ENCODE measurements around the gene CPAMD8.
"Not testable (repeated sequence)": the region's sequence is repeated elsewhere in the genome, so short reads cannot be mapped to it uniquely, and the experiment has no call there.

CPAMD8 gene

DNA sequence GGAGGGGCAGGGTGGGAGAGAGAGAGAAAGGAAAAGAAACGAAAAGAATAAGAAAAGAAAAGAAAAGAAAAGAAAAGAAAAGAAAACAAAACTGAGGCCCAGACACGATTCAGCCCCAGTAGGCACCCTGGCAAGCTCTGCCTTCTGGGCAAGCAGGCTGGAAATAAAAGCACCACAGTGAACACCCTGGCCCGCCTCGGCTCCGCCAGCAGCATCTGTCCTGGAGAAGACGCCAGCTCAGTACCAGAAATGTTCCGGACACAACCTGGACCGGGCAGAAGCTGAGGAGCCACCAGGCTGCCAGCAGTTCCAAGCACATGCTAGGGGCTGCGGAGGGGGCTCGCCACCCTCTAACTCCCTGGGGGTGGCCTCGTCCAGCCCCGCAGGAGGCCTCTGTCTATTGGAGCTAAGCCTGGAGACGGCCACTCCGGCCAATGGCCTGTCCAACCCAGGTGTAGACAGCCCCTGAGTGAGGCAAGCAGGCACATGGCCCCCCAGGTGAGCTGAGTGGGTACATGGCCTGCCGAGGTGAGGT, 11.4 kb upstream of the CPAMD8 start:
- DNase-seq: no peak

DNA sequence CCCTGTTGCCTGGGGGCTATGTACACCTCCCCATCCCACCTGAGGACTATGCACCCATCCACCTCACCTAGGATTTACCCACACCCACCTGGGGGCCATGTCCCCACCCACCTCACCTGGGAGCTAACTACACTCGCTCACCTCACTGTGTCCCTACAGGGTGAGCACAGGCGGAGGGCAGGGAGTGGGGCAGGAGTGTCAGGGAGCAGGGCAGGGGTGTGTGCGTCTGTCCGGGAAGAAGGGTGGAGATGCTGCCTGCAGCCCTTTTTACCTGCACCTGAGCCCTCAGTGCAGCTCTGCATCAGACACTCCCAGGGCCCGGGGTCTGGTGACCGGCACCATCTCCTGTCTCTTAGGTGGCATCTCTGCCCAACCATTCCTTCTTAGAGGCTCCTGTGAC, 10.6 kb upstream of the CPAMD8 start:
- no peak for DNase-seq

- no peak for DNase-seq
Observed at GRCh38 chr19:17036640-17037039, 10.0 kb upstream of the CPAMD8 start.

DNA sequence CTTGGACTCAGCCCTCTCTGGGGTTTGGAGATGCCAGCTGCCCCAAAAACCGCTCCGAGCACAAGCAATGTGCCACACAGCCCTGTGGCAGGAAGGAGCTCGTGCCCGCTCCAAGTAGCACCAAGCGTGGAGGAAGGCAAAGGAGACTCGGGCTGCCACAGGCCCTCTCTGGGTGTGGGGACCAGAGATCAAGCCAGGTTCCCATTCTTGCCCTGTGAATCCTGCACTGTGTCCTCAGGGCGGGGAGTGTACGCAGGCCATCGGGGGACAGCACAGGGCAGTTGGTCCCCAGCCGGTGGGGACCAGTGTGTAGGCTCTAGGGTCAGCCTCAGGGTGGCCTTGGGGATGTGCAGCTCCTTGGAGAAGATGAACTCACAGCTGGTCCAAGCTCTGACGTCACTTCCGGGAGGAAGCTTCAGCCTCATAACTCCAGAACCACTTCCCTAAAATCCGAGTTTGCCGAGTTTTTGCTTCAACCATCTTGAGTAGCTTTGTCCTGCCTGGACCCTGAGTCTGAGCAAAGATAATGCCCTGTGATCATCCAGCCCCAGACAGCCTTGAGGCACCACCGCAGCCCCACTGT, 9.3 kb upstream of the CPAMD8 start:
- DNase-seq: no peak

- DNase-seq: no peak
Observed at GRCh38 chr19:17031741-17032140, 5.1 kb upstream of the CPAMD8 start.

DNA sequence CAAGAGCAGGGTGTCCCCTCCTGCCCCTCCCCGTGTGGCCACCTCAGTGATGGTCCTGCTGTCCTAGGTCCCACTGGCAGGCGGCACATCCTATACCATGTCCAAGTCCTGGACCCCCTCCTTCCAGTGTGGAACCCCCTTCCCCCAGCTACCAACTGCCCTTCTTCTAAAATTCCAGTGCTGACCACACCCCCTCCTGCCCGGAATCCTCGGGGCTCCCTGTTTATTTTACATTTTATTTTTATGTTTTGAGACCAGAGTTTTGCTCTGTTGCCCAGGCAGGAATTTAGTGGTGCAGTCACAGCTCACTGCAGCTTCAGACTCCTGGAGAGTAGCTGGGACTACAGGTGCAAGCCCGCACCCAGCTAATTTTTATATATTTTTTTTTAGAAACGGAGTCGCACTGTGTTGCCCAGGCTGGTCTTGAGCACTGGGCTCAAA, 945 bp upstream of the CPAMD8 start:
- no peak for DNase-seq

DNA sequence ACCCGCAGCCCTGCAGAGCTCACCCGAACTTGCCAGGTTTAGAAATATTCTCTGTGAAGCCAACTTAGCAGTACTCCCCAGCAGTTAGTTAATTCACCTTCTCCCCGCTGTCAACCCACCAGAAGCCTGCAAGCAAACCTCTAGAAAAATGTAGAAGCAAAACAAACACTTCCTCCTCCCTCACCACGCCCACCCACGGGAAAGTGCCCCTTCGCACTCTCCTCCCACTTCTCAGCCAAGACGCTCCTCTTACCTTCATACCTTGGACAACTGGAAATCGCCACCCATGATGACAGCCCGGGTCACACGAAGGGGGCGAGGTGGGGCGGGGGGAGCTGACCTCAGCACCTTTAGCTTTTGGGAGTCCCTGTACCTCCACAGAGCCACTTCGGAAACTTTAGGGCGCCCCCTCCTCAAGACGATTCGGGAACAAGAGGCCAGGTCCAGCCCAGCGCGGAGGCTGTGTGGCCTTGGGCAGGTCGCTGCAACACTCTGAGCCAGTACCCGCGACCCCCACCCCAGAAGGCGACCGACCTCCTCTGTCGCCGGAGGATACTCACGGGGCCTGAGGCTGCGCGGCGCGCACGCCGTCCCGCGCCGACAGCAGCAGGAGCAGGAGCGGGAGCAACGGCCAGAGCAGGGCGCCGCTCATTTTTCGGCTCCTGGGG, 485 bp downstream of the CPAMD8 start:
- no peak for DNase-seq

DNA sequence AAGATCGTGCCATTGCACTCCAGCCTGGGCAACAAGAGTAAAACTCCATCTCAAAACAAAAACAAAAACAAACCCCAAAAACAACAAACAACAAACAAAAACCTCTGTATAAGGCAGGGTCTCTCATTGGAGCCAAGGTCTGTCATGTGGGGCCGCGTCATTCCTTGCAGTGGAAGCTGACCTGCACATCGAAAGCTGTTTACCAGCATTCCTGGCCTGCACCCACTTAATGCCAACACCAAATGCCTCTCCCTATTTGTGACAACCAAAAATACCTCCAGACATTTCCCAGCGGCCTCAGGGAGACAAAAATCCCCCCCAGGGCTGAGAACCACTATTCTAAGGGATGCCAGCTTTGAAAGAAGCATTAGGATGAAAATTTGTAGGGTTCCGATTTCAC, 1.2 kb downstream of the CPAMD8 start:
- DNase-seq: no peak

- DNase-seq: not testable (repeated sequence)
Observed at GRCh38 chr19:17024941-17025340, 1.7 kb downstream of the CPAMD8 start.

DNA sequence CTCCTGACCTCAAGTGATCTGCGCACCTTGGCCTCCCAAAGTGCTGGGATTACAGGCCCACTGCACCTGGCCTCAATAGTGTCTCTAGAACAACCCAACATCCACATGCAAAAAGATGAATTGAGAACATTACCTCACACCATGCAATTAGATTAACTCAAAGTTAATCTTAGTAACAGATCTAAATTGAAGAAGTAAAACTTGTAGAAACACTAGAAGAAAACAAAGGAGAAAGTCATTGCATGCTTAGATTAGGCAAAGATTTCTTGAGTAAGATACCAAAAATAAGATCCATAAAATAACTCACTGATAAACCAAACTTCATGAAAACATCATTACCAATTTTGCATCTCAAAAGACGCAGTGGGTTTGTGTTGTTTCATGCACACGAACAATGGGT, 2.8 kb downstream of the CPAMD8 start:
- DNase-seq: no peak

- DNase-seq: no peak
Observed at GRCh38 chr19:17022738-17023137, 3.9 kb downstream of the CPAMD8 start.

DNA sequence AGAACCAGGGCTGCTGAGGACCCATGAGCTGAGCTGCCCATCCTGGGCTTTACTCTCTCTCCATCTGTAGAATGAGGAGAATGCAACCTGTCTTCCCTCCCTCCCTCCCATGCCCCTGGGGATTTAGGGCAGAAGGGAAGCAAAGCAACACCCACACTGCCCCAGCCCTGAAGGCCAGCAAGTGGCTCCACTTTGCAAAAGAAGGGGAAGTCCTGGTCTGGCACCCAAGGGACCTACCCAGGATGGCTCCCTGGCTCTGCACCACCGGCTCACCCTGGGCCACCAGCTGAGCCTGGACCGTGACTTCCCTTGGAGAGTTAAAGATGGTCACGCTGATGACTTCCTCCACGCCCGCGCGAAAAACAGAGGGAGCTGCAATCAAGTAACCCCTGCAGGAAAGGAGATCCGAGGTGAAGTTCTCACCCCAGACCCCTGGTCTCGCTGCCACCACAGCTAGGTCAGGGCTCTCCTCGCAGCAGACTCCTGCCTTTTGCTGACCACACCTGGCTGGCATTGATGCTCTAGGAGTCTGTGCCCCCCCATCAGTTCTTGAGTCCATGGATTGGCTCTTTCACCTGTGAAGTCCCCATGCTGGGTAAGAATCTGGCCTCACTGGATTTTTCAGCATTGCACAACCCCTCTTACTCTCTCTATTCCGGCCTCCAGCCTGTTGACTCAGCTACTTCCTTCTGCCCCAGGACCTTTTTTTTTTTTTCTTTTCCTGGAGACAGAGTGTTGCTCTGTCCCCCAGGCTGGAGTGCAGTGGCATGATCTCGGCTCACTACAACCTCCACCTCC, 4.6 kb downstream of the CPAMD8 start:
- DNase-seq: no peak

DNA sequence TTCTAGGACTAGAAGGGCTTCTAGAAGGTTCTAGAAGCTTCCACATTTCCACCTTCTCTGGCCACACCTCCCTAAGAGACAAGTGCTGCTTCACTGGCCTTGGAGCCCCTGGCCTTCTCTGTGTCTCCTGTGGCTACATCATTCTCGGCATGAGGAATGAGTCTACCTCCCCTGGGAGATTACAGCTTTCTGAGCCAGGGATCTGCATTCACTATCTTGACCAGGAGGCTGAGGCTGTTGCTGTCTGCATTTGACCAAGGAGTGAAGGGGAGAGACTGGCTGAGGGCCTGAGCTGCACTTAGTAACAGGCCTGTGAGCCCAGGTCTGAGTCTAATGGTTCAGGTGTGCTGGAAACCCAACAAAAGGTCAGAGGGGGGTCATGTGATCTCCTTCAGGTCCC, 5.3 kb downstream of the CPAMD8 start:
- DNase-seq: no peak

DNA sequence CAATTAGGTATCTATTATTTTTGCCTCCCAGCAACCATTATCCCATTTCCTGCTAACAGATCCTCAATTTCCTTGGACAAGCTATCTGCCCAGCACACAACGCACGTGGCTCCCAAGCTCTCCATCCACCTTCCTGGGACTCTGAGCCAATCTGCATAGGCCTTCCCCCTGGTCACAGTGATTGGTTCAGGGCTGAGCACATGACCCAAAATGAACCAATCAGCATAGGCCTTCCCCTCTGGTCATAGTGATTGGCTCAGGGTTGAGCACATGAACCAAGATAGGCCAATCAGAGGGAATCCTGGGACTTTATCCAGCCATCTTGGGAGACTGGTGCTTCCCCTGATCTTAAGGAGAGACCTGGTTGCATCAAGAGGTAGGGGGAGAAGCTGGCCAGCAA, 5.8 kb downstream of the CPAMD8 start:
- no peak for DNase-seq

- DNase-seq: no peak
Observed at GRCh38 chr19:17020385-17020784, 6.2 kb downstream of the CPAMD8 start.

GRCh38 chr19:17014212-17014861, 12.3 kb downstream of the CPAMD8 start:
- not testable (repeated sequence) for DNase-seq

GRCh38 chr19:17011485-17011884, 15.1 kb downstream of the CPAMD8 start:
- DNase-seq: no peak

DNA sequence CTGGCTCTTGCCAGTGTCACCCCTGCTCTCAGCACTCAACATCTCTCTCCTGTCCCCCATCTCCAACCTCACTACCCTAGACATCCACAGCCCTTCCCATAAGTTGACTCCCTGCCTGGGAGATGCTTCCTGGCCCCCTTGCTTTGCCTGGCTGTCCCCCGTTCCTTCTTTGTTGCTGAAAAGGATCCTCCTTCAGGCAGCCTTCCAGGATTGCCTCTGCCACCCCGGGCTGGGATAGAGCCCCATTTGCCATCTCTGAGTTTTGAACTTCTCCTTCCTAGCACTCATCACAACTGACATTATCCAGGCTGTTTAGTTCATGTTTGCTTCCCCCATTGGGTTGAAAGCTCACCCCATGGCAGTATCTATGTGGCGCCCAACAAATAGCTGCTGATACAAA, 20.0 kb downstream of the CPAMD8 start:
- DNase-seq: no peak

DNA sequence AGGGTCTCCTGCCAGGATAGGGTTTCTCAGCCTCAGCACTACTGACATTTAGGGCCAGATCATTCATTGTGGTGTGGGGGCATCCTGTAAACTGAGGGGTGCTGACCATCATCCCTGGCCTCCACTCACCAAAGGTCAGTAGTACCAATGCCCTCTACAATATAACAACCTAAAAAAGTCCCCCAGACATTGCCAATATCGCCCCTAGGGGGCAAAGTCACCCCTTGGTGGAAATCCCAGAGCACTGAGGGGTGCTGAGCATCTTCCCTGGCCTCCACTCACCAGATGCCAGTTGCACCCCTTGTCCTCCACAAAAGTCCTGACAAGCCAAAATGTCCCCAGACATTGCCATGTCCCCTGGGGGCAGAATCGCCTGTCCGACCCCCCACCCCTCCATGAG, 21.6 kb downstream of the CPAMD8 start:
- no peak for DNase-seq

DNA sequence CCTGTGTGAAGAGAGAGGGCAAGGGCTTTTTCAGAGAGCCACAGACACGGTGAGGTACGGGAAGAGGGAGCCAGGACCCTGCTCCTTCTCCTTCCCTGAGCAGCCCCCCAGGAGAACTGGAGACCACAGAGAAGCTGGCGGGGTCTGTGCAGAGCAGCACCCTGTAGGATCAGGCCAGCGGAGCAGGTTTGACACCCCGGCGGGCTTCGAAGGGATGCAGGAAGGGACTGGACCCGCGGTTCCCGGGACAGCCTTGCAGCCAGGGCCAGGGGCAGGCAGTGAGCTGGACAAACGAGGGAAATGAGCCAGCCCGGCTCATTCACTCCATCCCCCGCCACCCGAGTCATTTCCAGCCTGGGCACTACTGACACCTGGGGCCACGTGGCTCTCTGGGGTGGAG, 22.2 kb downstream of the CPAMD8 start:
- no peak for DNase-seq

DNA sequence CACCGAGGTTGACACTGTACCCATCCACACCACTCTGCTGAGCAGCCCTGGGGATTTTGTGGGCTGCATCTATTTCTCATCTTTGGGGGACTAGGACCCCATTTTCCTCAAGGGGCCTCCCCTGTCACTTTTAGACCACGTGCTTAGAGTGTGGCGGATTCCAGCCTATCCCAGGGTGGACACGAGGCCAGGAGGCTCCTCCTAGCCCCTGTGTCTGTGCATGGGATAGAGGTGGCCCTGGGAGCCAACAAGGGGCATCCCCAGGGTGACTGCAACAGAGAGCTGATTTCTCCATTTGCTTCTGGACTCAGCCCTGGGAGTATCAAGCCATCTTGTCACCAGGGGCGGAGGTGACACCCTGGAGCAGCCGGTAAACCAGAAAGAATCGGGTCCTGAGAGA, 24.2 kb downstream of the CPAMD8 start:
- DNase-seq: no peak

- DNase-seq: no peak
Observed at GRCh38 chr19:17001603-17002183, 24.9 kb downstream of the CPAMD8 start.

GRCh38 chr19:16998635-16999194, 27.9 kb downstream of the CPAMD8 start:
- no peak for DNase-seq

All from COR-L47 (cell line).